Stimulated activated CD4-positive, alpha-beta T cell treated with anti-CD3 and anti-CD28 coated beads, Interleukin-2, amount 100 ng/mL, for 4 hours (primary cell): ENCODE data around the gene SCNN1G.
A peak's percentile ranks its signal among the peaks of the same experiment; 100 is the strongest.
"Not testable (repeated sequence)": the region's sequence is repeated elsewhere in the genome, so short reads cannot be mapped to it uniquely, and the experiment has no call there.

Experiments used
- DNase-seq: peaks from one replicate; pipeline ENCODE4 v3.0.0-alpha.2; 2020; ENCODE audit warnings: low read depth

The SCNN1G gene

GRCh38 chr16:23182679-23183542 lies at the start of gene SCNN1G:
SCNN1G (plus strand) TSS chr16:23182745; CDS start chr16:23186272, 3,527 bp downstream.
- DNase-seq = no peak

GRCh38 chr16:23132775-23133463 lies 49.6 kb upstream of the SCNN1G start:
- DNase-seq = no peak

DNA sequence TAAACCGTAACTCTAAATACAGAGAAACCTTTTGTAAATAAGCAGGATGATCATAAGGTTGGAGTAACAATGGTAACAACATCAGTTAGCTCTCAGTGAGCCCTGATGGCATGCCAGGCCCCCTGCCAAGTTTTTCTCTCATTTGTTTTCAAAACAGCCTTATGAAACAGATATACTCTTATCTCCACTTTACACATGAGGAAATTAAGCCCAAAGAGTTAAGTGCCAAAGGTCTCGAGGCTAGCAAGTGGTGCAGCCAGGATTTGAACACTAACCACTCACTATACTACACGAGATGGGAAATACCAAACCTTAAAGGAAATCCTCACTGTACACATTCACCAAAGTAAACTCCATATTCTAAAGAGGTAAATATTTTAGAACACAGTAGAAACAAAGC lies 48.3 kb upstream of the SCNN1G start:
- DNase-seq = no peak

DNA sequence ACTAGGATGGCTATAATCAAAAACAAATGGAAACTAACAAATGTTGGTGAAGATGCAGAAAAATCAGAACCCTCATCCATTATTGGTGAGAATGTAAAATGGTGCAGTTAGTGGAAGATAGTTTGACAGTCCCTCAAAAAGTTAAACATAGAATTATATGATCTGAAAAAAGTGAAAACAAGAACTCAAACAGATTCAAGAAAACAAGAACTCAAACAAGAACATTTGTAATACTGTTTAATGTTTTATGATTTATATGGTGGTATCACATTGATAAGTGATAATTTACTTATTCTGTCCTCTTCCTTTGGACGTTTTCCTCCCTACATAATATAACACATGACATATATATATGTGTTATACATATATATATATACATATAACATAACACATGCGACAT lies 45.3 kb upstream of the SCNN1G start:
- DNase-seq = no peak

DNA sequence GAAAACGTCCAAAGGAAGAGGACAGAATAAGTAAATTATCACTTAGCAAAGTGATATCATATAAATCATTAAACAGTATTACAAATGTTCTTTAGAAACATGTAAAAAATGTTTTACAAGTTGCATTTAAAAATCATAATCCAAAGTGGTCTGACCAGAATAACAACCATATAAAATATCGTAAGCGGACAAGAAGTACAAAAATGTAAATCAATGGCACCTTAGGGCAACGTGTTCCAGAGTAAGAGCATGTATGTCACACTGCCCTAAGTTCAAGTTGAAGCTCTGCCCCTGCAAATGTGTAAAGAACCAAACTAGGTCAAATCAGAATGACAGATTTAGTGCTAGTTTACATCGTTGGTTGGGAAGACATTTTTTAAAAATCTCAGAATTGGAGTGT lies 44.7 kb upstream of the SCNN1G start:
- DNase-seq = no peak

DNA sequence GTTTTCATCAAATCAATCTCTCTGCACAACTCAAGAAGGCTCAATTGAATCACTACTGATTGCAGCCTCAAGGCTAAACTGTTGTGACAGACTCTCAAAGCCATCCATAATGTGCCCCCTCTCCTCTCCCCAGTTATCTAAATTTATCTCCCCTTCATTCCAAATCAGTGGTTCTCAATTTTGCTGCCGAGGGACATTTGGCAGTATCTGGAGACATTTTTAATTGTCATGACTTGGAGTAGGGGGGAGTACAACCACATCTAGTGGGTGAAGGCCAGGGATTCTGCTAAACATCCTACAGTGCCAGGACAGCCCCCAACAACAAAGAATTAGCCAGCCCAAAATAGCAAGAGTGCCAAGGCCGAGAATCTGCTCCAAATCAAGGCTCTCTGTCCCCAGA lies 42.4 kb upstream of the SCNN1G start:
- no peak for DNase-seq

DNA sequence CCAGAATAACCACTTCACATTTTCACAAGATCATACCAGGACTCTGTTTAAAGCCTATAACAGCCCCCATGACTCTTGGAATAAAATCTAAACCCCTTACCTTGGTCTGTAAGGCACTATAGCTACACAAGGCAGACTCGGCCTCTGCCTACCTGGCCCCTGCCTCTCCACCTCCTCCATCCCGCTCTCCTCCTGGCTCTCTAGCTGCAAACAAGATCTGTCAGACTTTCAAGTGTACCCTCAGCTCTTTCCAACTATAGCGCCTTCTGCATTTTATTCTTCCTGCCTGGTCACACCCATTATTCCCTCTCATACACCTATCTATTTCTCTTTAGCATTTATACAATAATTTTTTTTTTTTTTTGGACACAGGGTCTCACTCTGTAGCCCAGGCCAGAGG lies 41.5 kb upstream of the SCNN1G start:
- DNase-seq = no peak

GRCh38 chr16:23141500-23141899 lies 41.0 kb upstream of the SCNN1G start:
- DNase-seq = no peak

DNA sequence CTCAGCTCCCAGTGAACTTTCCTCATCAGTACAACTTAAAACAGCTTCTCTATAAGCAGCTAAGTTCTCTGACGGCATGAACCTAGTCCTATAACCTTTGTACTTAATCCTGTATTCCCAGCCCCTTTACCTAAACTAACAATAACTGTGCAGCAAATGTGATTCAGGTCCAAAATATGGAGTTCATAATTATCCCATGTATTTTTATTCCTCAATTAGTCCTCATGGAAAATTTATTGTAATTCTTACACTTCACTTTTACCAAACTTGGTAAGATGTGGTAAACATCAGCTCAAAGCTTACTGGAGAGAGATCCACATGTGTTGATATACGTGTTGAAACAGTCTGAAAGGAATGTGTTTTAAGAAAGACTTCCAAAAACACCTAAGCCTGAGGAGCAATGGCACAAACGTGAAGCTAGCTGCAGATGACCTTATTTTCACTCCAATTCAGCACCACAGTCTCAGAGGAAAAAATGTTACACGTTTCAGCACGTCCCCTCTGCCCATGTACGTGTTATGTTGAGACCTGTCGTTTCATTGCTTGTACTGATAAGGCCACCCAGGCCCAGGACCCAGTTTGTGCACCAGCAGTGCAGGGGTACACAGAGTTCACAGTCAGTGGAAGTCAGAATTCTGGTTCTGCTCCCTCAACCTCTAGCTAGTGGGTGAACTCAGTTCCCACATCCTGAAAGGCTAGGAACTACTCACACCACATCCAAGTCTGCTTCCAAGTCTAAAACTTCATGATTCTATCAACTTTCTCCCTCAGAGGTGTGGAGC lies 40.4 kb upstream of the SCNN1G start:
- DNase-seq = no peak

- no peak for DNase-seq
Measured at GRCh38 chr16:23143391-23143790, 39.2 kb upstream of the SCNN1G start.

GRCh38 chr16:23144393-23144792 lies 38.2 kb upstream of the SCNN1G start:
- DNase-seq = not testable (repeated sequence)

GRCh38 chr16:23145186-23145585 lies 37.4 kb upstream of the SCNN1G start:
- DNase-seq = no peak

DNA sequence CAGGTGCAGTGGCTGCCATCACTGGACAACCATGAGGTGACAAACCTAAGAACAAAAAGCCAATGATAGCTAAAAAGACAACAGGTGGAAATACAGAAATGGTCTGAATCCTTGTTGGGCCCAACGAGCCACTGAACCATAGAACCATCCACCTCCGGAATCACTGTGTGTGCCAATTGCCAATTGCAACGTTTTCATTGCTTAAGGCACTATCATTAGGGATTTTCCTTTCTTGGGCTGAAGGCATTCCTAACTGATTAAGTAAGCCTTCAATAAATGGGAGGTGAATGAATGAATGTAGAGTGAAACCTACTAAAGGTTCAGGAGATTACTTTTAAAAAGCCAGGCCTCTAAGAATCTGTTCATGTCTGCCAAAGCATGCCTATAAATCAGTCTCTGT lies 36.9 kb upstream of the SCNN1G start:
- no peak for DNase-seq

- no peak for DNase-seq
Measured at GRCh38 chr16:23146877-23147601, 35.5 kb upstream of the SCNN1G start.

GRCh38 chr16:23147666-23148065 lies 34.9 kb upstream of the SCNN1G start:
- no peak for DNase-seq

DNA sequence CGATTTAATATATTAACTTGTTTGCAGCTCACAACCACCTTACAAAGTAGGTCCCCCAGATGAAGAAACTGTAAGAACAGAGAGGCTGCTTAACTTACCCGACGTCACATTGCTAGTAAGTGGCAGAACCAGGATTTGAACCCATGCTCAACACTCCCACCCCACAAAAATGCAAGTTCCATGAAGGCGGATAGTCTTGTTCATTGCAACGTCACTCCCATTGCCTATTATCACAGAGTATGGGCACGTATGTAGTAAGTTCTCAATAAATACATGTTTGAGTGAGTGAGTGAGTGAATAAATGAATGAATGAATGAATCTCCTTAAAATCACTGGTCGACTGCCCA lies 34.4 kb upstream of the SCNN1G start:
- no peak for DNase-seq

DNA sequence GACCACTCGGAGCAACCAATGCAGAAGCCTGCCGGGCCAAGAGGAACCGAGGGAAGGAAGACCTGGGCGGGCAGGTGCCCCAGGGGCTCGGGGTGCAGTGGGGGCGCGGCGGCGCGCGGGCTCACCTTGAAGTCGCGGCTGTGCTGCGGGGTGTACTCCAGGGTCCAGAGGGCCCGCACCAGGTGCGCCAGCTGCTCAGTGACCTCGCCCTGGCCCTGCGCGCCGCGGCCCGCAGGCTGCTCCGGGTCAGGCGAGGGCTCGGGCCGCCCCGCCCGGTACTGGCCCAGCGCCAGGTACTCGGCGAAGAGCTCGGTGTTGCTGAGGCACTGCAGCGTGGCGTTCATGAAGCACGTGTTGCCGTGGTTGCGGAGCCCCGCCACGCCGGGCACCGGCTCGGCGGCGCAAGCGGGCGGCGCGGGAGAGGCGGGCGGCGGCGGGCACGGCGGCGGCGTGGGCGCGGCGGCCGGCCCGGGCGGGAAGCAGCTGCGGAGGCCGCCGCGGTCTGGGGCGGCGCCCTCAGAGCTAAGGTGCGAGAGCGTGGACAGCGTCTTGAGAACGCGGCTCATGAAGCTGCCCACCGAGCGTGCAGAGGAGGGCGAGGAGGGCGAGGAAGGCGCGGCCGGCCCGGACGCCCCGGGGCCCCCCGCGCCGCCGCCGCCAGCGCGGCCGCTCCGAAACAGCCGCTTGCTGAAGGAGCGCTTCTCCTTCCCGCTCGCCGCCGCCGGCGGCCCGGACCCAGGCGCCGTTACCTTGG lies 33.9 kb upstream of the SCNN1G start:
- peak; percentile 43 for DNase-seq

DNA sequence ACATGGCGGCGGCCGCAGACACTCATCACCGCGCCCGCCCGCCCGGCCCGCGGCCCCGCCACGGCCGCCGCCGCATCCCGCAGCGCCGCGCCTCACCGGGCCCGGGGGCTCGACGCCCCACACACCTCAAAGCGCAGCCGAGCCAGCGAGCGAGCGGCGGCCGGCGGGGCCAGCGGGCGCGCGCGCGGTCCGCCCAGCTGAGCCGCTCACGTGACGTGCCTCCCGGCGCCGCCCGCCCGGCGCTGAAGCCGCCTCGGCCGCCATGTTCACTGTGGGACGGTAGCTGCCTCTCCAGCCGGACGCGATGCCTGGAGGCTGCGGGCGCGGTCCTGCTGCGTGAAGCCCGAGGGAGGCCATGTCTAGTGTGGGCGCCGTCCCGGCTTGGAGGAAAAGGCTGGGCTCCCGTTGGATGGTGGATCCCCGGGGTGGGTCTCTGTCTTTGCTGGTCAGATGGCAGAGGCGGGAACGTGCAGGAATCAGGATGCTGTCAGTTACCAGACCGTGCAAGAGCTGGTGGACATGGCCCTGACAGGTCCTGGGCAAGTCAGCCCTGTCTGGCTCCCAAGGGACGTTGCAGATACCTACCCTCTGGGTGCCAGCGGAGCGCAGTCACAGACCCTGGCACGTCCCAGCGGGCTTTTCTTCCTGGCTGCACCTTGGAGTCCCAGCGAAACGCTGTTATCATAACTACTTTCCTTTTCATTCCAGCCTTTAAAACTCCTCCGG lies 33.1 kb upstream of the SCNN1G start, which contains the start of gene USP31:
Gene USP31, minus strand, starts transcription at position 186 of the 726 bp plus-strand sequence. Its CDS starts 182 bp downstream, at position 4.
- peak; percentile 85 for DNase-seq

DNA sequence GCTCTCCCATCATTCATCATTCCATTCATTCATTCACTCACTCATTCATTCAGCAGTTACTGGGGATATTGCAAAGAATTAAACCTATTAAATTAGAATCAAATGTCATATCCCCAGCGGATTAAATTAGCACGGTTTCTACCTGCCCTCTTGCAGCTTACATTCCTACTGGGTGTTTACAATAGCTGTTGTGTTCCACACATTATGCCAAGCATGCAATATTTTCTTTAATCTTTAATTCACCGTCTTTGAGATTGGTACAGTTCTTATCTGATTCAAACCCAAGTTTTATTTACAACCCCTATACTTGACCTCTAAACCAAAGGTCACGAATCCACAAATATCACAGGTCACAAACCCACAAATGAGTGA lies 32.6 kb upstream of the SCNN1G start:
- DNase-seq = no peak

DNA sequence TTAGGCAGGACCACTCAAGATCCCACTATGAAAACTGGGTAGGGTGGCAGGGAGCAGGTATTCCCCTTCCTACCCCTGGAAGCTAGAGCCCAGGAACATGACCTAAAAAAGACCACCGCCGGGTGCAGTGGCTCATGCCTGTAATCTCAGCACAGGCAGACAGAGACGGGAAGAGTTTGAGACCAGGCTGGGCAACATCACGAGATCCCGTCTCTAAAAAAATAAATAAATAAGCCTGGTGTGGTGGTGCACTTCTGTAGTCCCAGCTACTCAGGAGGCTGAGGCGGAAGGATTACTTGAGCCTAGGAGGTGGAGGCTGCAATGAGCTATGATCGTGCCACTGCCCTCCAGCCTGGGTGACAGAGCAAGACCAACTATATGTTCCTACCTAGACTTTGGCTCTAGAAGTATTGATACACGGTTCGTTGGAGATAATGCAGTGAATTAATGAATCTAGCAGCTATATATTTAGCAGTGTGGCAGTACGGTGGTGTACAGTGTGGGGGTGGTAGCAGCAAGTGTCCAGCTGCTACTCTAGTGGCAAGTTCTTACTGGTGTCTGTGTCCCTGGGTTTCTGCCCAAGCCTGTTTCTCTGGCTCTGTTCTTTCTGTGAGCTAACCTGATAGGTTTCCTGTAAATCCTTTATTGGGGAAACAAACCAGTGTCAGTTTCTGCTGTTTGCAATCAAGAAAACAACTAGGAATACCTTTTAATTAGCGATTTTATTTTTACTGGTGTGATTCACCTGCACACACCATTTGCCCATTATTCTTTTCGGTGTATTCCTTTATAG lies 30.0 kb upstream of the SCNN1G start:
- no peak for DNase-seq
